ENCODE measurements around the gene DUSP10.

DUSP10 gene

GRCh38 chr1:221706191-221706590, 35.7 kb downstream of the DUSP10 start:
- DNase-seq, result no peak
- peak overlapping the region; percentile 5 for H4K91ac ChIP-seq (ENCODE audit: low read length)
- no peak overlapping the region for H3K4me3 ChIP-seq (ENCODE audit: insufficient read depth in 1 of 2, low read depth in 1 of 2, low read length in 2 of 2)
- no peak overlapping the region for H3K4me2 ChIP-seq (ENCODE audit: low read length, poor library complexity, severe bottlenecking)
- no peak overlapping the region for H3K9ac ChIP-seq (ENCODE audit: low read length)
- H3K79me1 ChIP-seq (replicated peaks; ENCODE audit: low read length, poor library complexity, severe bottlenecking), result peaks cover 14% of the 10 kb centered on the region
- H2AFZ ChIP-seq (ENCODE audit: low read depth, low read length), result no peak overlapping the region
- no peaks in the 10 kb centered on the region for H3K9me3 ChIP-seq (ENCODE audit: control insufficient read depth, low read length)
- peak overlapping the region in 1 of 2 experiments; percentile 19 for H3K4ac ChIP-seq (ENCODE audit: low read depth in 1 of 2, low read length in 2 of 2)
- no peak overlapping the region for H2AK5ac ChIP-seq (ENCODE audit: low read length, severe bottlenecking)
- no peak overlapping the region for H2BK15ac ChIP-seq (ENCODE audit: low read depth, poor library complexity, severe bottlenecking)
- H2BK120ac ChIP-seq (ENCODE audit: low read depth, low read length), result no peak overlapping the region
- H3K14ac ChIP-seq (ENCODE audit: low read length in 2 of 2), result no peak overlapping the region
- no peaks in the 10 kb centered on the region for H3K27me3 ChIP-seq (ENCODE audit: control insufficient read depth in 1 of 2, insufficient read depth in 1 of 2, low read length in 2 of 2)
- peak overlapping the region in 1 of 2 experiments; percentile 37 for H3K18ac ChIP-seq (ENCODE audit: low read depth in 1 of 2, low read length in 2 of 2)
- no peak overlapping the region for H4K8ac ChIP-seq (ENCODE audit: low read length)
- H3K36me3 ChIP-seq (ENCODE audit: control insufficient read depth in 1 of 2, insufficient read depth in 2 of 2, low read depth in 1 of 2, low read length in 2 of 2), result peaks cover 15 to 49% of the 10 kb centered on the region in 2 experiments
- no peak overlapping the region for H3K27ac ChIP-seq (ENCODE audit: low read length, poor library complexity, severe bottlenecking)
- peaks cover 3% of the 10 kb centered on the region for H3K4me1 ChIP-seq (ENCODE audit: control insufficient read depth, insufficient read depth, low read depth, low read length)
- H2BK12ac ChIP-seq (ENCODE audit: low read length in 2 of 2), result peak overlapping the region; percentile 38 to 40
- no peak overlapping the region for H3K23ac ChIP-seq (ENCODE audit: low read length in 2 of 2)
- WGBS, result 98% methylated on average over 10 of the region's 12 CpGs
- no peak overlapping the region for H2BK5ac ChIP-seq (ENCODE audit: low read depth, low read length, poor library complexity, severe bottlenecking)

GRCh38 chr1:221704306-221704705, 37.6 kb downstream of the DUSP10 start:
- 100% methylated on average over 1 of the region's 1 CpG for WGBS
- H2BK12ac ChIP-seq (ENCODE audit: low read length in 2 of 2), result peak overlapping the region in 1 of 2 experiments; percentile 22
- no peak for DNase-seq

GRCh38 chr1:221701570-221702186, 40.2 kb downstream of the DUSP10 start:
- Histone ChIP-seq H3K4me2 (ENCODE audit: low read length, poor library complexity, severe bottlenecking) (no peak overlapping the region), H2BK12ac (ENCODE audit: low read length in 2 of 2) (no peak overlapping the region), H3K36me3 (ENCODE audit: control insufficient read depth in 1 of 2, insufficient read depth in 2 of 2, low read depth in 1 of 2, low read length in 2 of 2) (peaks cover 15 to 52% of the 10 kb centered on the region in 2 experiments), H3K4ac (ENCODE audit: low read depth in 1 of 2, low read length in 2 of 2) (no peak overlapping the region), H3K79me1 (replicated peaks; ENCODE audit: low read length, poor library complexity, severe bottlenecking) (peaks cover 1% of the 10 kb centered on the region), H2BK15ac (ENCODE audit: low read depth, poor library complexity, severe bottlenecking) (no peak overlapping the region), H3K4me3 (ENCODE audit: insufficient read depth in 1 of 2, low read depth in 1 of 2, low read length in 2 of 2) (no peak overlapping the region), H4K8ac (ENCODE audit: low read length) (no peak overlapping the region), H3K27me3 (ENCODE audit: control insufficient read depth in 1 of 2, insufficient read depth in 1 of 2, low read length in 2 of 2) (no peaks in the 10 kb centered on the region), H3K14ac (ENCODE audit: low read length in 2 of 2) (no peak overlapping the region), H3K9me3 (ENCODE audit: control insufficient read depth, low read length) (no peaks in the 10 kb centered on the region), H3K9ac (ENCODE audit: low read length) (no peak overlapping the region), H2AFZ (ENCODE audit: low read depth, low read length) (no peak overlapping the region), H2BK120ac (ENCODE audit: low read depth, low read length) (no peak overlapping the region), H2BK5ac (ENCODE audit: low read depth, low read length, poor library complexity, severe bottlenecking) (no peak overlapping the region), H3K4me1 (ENCODE audit: control insufficient read depth, insufficient read depth, low read depth, low read length) (no peaks in the 10 kb centered on the region), H3K27ac (ENCODE audit: low read length, poor library complexity, severe bottlenecking) (no peak overlapping the region), H4K91ac (ENCODE audit: low read length) (no peak overlapping the region), H2AK5ac (ENCODE audit: low read length, severe bottlenecking) (no peak overlapping the region), H3K23ac (ENCODE audit: low read length in 2 of 2) (no peak overlapping the region), H3K18ac (ENCODE audit: low read depth in 1 of 2, low read length in 2 of 2) (no peak overlapping the region)
- no peak for DNase-seq
- WGBS, result no CpG with 5 or more reads among the region's 1 CpG

More at GRCh38 chr1:221704306-221704705, 37.6 kb downstream of the DUSP10 start:
- Histone ChIP-seq H3K4me2 (ENCODE audit: low read length, poor library complexity, severe bottlenecking) (no peak overlapping the region), H3K14ac (ENCODE audit: low read length in 2 of 2) (no peak overlapping the region), H2BK15ac (ENCODE audit: low read depth, poor library complexity, severe bottlenecking) (no peak overlapping the region), H3K4me1 (ENCODE audit: control insufficient read depth, insufficient read depth, low read depth, low read length) (peaks cover 3% of the 10 kb centered on the region), H3K18ac (ENCODE audit: low read depth in 1 of 2, low read length in 2 of 2) (peak overlapping the region in 1 of 2 experiments; percentile 24), H3K4me3 (ENCODE audit: insufficient read depth in 1 of 2, low read depth in 1 of 2, low read length in 2 of 2) (no peak overlapping the region), H2AFZ (ENCODE audit: low read depth, low read length) (no peak overlapping the region), H3K27me3 (ENCODE audit: control insufficient read depth in 1 of 2, insufficient read depth in 1 of 2, low read length in 2 of 2) (no peaks in the 10 kb centered on the region), H2BK120ac (ENCODE audit: low read depth, low read length) (no peak overlapping the region), H2BK5ac (ENCODE audit: low read depth, low read length, poor library complexity, severe bottlenecking) (no peak overlapping the region), H3K9me3 (ENCODE audit: control insufficient read depth, low read length) (no peaks in the 10 kb centered on the region), H3K23ac (ENCODE audit: low read length in 2 of 2) (no peak overlapping the region), H3K27ac (ENCODE audit: low read length, poor library complexity, severe bottlenecking) (no peak overlapping the region), H3K79me1 (replicated peaks; ENCODE audit: low read length, poor library complexity, severe bottlenecking) (peaks cover 5% of the 10 kb centered on the region), H2AK5ac (ENCODE audit: low read length, severe bottlenecking) (no peak overlapping the region), H4K8ac (ENCODE audit: low read length) (no peak overlapping the region), H4K91ac (ENCODE audit: low read length) (no peak overlapping the region), H3K4ac (ENCODE audit: low read depth in 1 of 2, low read length in 2 of 2) (no peak overlapping the region), H3K36me3 (ENCODE audit: control insufficient read depth in 1 of 2, insufficient read depth in 2 of 2, low read depth in 1 of 2, low read length in 2 of 2) (peaks cover 15 to 52% of the 10 kb centered on the region in 2 experiments), H3K9ac (ENCODE audit: low read length) (no peak overlapping the region)

DNA sequence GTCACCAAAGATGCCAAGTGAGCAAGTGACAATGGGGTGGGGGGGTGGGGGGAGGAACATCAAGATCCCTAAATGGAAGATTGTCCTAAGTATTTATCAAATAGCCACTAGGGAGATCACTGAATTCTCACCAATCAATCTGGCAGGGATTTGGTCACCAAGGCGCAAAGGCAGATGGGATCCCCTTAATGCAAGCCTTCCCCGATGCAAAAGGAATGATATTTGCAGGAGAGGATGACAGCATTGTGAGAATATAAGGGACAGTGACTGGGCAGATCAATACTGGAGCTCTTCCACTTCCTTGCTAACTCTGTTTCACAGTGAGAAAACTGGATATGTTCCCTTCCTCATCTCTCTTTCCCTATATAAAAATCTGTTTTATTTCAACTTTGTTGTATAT, 40.9 kb downstream of the DUSP10 start:
- H3K4me3 ChIP-seq (ENCODE audit: insufficient read depth in 1 of 2, low read depth in 1 of 2, low read length in 2 of 2), result no peak overlapping the region
- no peak for DNase-seq
- peak overlapping the region in 1 of 2 experiments; percentile 31 for H2BK12ac ChIP-seq (ENCODE audit: low read length in 2 of 2)
- no peaks in the 10 kb centered on the region for H3K27me3 ChIP-seq (ENCODE audit: control insufficient read depth in 1 of 2, insufficient read depth in 1 of 2, low read length in 2 of 2)
- no peak overlapping the region for H2BK5ac ChIP-seq (ENCODE audit: low read depth, low read length, poor library complexity, severe bottlenecking)
- no peak overlapping the region for H3K27ac ChIP-seq (ENCODE audit: low read length, poor library complexity, severe bottlenecking)
- H3K79me1 ChIP-seq (replicated peaks; ENCODE audit: low read length, poor library complexity, severe bottlenecking), result no peaks in the 10 kb centered on the region
- no peaks in the 10 kb centered on the region for H3K9me3 ChIP-seq (ENCODE audit: control insufficient read depth, low read length)
- H3K23ac ChIP-seq (ENCODE audit: low read length in 2 of 2), result no peak overlapping the region
- H2AK5ac ChIP-seq (ENCODE audit: low read length, severe bottlenecking), result no peak overlapping the region
- H3K18ac ChIP-seq (ENCODE audit: low read depth in 1 of 2, low read length in 2 of 2), result no peak overlapping the region
- H2BK120ac ChIP-seq (ENCODE audit: low read depth, low read length), result no peak overlapping the region
- no peak overlapping the region for H3K14ac ChIP-seq (ENCODE audit: low read length in 2 of 2)
- no peaks in the 10 kb centered on the region for H3K4me1 ChIP-seq (ENCODE audit: control insufficient read depth, insufficient read depth, low read depth, low read length)
- H4K8ac ChIP-seq (ENCODE audit: low read length), result no peak overlapping the region
- peak overlapping the region; percentile 44 for H2BK15ac ChIP-seq (ENCODE audit: low read depth, poor library complexity, severe bottlenecking)
- no peak overlapping the region for H3K9ac ChIP-seq (ENCODE audit: low read length)
- 50% methylated on average over 2 of the region's 2 CpGs for WGBS
- peaks cover 12 to 50% of the 10 kb centered on the region in 2 experiments for H3K36me3 ChIP-seq (ENCODE audit: control insufficient read depth in 1 of 2, insufficient read depth in 2 of 2, low read depth in 1 of 2, low read length in 2 of 2)
- no peak overlapping the region for H2AFZ ChIP-seq (ENCODE audit: low read depth, low read length)
- no peak overlapping the region for H3K4ac ChIP-seq (ENCODE audit: low read depth in 1 of 2, low read length in 2 of 2)
- H3K4me2 ChIP-seq (ENCODE audit: low read length, poor library complexity, severe bottlenecking), result no peak overlapping the region
- no peak overlapping the region for H4K91ac ChIP-seq (ENCODE audit: low read length)

Measured in mesenchymal stem cell (in vitro differentiated cells and primary cell).